Right lobe of liver (tissue), 4 donors: ENCODE results near the gene TTLL5.

Experiments used
- CTCF ChIP-seq, 4 donors: fragments of 200-600 bp in 3 of 4; fragments of 450-650 bp in 1 of 4; IDR thresholded peaks; one replicate each; pipeline versions ENCODE4 v1.5.1 to v1.8.0; 2016 to 2022; ENCODE audit warnings: antibody characterized with exemption in 4 of 4, mild to moderate bottlenecking in 2 of 4
- POLR2A ChIP-seq: fragments of 450-650 bp; IDR thresholded peaks from one replicate; pipeline ENCODE4 v1.6.1; 2017; ENCODE audit warnings: antibody characterized with exemption, mild to moderate bottlenecking
- donor health status: DM: no; HTN: no; CAD: no.
- donor health status: DM: no; HTN: no; CAD: no.
- donor health status: DM: no; HTN: yes; CAD: no.

DNA sequence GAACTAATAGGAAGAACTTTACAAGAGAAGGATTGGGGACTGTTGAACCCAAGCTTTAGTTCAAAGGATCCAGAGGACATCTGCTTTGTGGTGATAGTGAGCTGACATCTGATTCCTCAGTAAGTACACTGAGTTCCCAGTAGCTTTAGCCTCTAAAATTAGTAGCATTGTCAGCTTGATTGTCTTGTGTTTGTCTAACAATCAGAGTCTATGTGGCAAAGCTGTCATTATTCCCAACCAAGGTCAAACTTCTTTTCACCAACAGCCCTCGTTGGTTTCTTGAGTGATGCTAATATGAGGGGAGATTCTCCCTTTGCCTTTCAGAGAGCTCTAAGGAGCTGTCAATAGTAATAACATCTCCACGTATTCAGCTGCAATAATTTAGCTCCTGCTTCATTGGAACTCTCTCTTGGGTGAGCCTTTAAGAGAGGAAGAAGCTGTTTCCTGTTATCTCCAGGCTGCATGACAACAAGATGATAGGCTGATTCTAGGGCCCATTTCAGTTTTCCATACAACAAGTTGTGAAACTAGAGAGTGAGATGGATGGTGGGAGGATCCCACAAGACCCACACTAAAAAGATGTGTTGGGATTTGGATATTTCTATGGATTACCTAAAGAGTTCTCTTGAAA lies 274.1 kb downstream of the TTLL5 start:
- TF ChIP-seq CTCF (IDR thresholded peaks at IDR 0.05) (no peak), POLR2A (no peak)
